Pancreas (tissue), 10 donors: ENCODE measurements around the gene LYST. TPM values are rescaled to one million over a fixed set of nuclear protein-coding genes. Genes with fewer than 3 reads are reported as not detected.
"Not testable (repeated sequence)": the region's sequence is repeated elsewhere in the genome, so short reads cannot be mapped to it uniquely, and the experiment has no call there.

Experiments used
- ATAC-seq, 4 donors: fragments of 200-7000 bp; cut with Tn5 transposase; one replicate each; pipeline versions ENCODE4 v1.8.0 to v1.9.1; 2020; ENCODE audit warnings: mild to moderate bottlenecking in 4 of 4, moderate library complexity in 4 of 4
- DNase-seq, 6 donors: peaks; one replicate each; pipeline ENCODE4 v3.0.0-alpha.2; 2020
- FAIRE-seq: peaks from 2 replicates; lab custom pipeline; 2012; peaks lifted over from hg19 to GRCh38; lab: Jason Lieb, UNC
- H3K27ac ChIP-seq, 4 donors: fragments of 200-600 bp; sonication (generic); 1 replicate in 3 of 4; 2 replicates in 1 of 4; pipeline versions ENCODE4 v1.5.0 to v1.8.0; 2020
- H3K27me3 ChIP-seq, 4 donors: fragments of 200-600 bp; one replicate each; pipeline ENCODE4 v1.8.0; 2021
- H3K36me3 ChIP-seq, 3 donors: fragments of 200-600 bp; sonication (generic) in 1 of 3; one replicate each; pipeline versions ENCODE4 v1.5.0 to v1.8.0; 2020 to 2021
- H3K4me1 ChIP-seq, 3 donors: fragments of 200-600 bp; one replicate each; pipeline ENCODE4 v1.8.0; 2021
- H3K4me3 ChIP-seq, 4 donors: fragments of 200-600 bp; sonication (generic) in 2 of 4; one replicate each; pipeline versions ENCODE4 v1.5.0 to v1.8.0; 2020 to 2021
- H3K9me3 ChIP-seq, 4 donors: fragments of 200-600 bp; one replicate each; pipeline ENCODE4 v1.8.0; 2021
- CTCF ChIP-seq, 4 donors: fragments of 200-600 bp; sonication (generic) in 3 of 4; IDR thresholded peaks; one replicate each; pipeline versions ENCODE4 v1.5.0 to v1.8.0; 2021; ENCODE audit warnings: antibody characterized with exemption in 4 of 4
- WGBS, 2 donors: extraction: QIAGEN DNeasy Blood & Tissue Kit; methylation state at CpG; one replicate each; pipeline ENCODE4 v1.1.7; 2013; 5-methylcytosine and 5-hydroxymethylcytosine counted together
- intact Hi-C, 3 donors: fragments of 100-400 bp; cut with DNase I; formaldehyde crosslinking; loops; one replicate each; pipeline versions ENCODE4 v1.11.1 to v1.14.2; 2022
- polyA plus RNA-seq, 2 donors: library from polyadenylated mRNA; stranded (reverse); fragments of 200-250 nt; gene quantifications; one replicate each; pipeline ENCODE4 v1.2.3, GENCODE V29; 2013
- total RNA-seq, 6 donors: library from RNA; stranded (reverse); fragmentation: NEBNext Ultra II Directional in 4 of 6; extraction: Animal tissue kit (Norgen Biotek cat#: 25700) in 4 of 6; gene quantifications; one replicate each; pipeline versions ENCODE4 v1.2.1 to v1.2.4, GENCODE V29; 2021 to 2023
- donor health status: healthy with polysubstance abuse.
- donor health status: DM: no; HTN: no; CAD: no; lungs with moderate emphysema.
- donor health status: DM: no; HTN: no; CAD: no.
- donor health status: control.
- donor health status: control.
- donor health status: Bipolar disorder and iron deficiency.
- donor health status: DM: yes; HTN: yes; CAD: no.
- donor health status: DM: no; HTN: no; CAD: no.
- donor health status: DM: no; HTN: no; CAD: no.
- donor health status: DM: yes; HTN: yes; CAD: no.

The LYST gene
- total and polyA plus RNA-seq, 8 donors, result 4.3 to 13.7 (median 8.9) TPM

DNA sequence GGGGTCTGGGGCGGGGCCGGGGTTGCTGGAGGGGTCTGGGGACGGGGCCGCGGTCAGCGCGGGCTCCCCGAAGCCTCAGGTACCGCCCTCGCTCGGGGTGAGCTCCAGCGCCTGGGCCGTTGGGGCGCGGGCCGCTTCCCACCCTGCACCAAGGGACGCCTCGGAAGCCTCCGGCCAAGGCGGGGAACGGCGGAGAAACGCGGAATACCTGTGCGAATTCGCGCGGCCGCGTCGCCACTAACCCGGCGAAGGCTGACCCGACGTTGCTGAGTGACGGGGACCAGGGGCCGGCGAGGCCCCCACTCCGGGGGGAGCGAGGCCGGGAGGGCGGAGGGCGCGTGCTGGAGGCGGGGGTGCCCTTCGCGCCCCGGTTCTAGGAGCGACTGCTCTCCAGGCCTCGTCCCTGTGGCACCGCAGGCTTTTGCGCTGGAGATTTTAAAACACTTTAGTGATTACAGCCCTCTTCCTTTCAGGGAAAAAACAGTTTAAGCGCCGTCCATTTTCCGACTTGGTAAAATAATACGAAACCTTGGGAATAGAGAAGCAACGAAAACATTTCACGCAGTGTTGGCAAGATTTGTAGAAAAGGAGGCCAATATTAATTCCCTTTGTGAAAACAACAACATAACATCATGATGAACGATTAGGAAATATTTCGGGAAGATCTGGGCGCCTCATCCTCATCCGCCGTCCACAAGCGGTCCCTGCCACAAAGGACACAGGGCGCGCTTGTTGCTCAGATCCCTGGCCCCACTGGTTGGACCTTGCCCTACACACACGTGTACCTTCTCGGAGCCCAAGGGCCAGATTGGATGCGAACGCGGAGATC, 216.2 kb downstream of the LYST start:
- peaks cover 0 to 12% (median 0%) of the 10 kb centered on the region in 4 donors for H3K27me3 ChIP-seq

DNA sequence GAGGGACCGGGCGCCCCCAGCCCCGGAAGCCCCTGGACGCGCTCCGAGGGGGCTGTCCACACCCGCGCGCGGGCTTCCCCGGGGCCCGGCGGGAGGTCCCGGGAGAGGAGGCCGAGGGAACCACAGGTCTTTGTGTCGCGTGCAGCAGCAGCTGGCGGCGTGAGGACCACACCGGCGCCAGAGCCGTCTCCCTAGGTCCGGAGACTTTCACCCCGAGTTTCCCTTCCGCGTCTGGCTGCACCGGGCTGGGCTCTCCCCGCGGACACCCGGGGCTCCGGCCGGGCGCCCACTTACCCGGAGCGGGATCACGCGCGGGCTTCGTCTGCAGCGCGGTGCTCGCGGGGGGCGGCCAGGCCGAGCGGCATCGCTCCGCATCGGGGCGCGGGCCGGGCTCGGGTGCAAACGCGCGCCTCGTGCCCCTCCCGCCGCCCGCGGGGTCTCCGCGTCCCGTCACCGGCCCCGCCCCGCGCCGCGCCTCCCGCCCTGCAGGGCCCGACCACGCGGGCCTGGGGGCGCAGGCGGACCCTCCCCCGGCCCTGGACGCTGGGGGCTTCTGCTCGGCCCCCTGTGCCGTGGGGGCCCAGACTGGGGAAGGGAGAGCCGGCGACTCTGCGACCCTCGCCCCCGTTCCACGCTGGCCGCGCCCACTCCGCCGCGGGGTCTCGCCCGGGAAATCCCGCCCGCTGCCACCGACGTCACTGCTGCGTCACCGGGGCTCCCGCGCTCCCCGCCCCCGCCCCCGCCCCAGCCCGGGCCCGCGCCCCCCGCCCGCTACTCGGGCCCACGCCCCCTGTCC, 217.1 kb downstream of the LYST start, which contains the start of gene GNG4:
GNG4 (minus strand) TSS at position 417 of the 796 bp plus-strand sequence. CDS start 65,946 bp downstream, outside the sequence.
- Histone ChIP-seq H3K27ac (peak within 1 kb of the TSS in 1 of 4 donors; percentile 33), H3K9me3 (no peaks in the 10 kb centered on the region), H3K36me3 (no peaks in the 10 kb centered on the region), H3K4me1 (peaks cover 0 to 12% (median 0%) of the 10 kb centered on the region in 3 donors), H3K27me3 (peaks cover 0 to 12% (median 0%) of the 10 kb centered on the region in 4 donors), H3K4me3 (peak within 1 kb of the TSS; percentile 18 to 65 (median 32))
- peak in 4 of 6 donors; percentile 26 to 83 (median 51) for DNase-seq
- intact Hi-C loops, result no loop called here
- TF ChIP-seq CTCF (IDR thresholded peaks at IDR 0.05), result no peak
- 0 to 1% methylated on average over 64 to 111 of the region's 111 CpGs for WGBS, 2 donors
- ATAC-seq, result peak; percentile 52 to 64 (median 58)
- no peak for FAIRE-seq

More for the DNA sequence above, 216.2 kb downstream of the LYST start:
- FAIRE-seq (no peak), DNase-seq (peak in 4 of 6 donors; percentile 30 to 77 (median 54)), ATAC-seq (peak in 3 of 4 donors; percentile 34 to 59 (median 55))
- Histone ChIP-seq H3K36me3 (no peaks in the 10 kb centered on the region), H3K9me3 (no peaks in the 10 kb centered on the region), H3K4me3 (peak overlapping the region; percentile 10 to 65 (median 30)), H3K27ac (no peak overlapping the region), H3K4me1 (peaks cover 0 to 12% (median 0%) of the 10 kb centered on the region in 3 donors)
- no peak for TF ChIP-seq CTCF (IDR thresholded peaks at IDR 0.05)
- WGBS, 2 donors, result 5 to 7% methylated on average over 70 to 71 of the region's 71 CpGs
- intact Hi-C loops, result no loop called here

DNA sequence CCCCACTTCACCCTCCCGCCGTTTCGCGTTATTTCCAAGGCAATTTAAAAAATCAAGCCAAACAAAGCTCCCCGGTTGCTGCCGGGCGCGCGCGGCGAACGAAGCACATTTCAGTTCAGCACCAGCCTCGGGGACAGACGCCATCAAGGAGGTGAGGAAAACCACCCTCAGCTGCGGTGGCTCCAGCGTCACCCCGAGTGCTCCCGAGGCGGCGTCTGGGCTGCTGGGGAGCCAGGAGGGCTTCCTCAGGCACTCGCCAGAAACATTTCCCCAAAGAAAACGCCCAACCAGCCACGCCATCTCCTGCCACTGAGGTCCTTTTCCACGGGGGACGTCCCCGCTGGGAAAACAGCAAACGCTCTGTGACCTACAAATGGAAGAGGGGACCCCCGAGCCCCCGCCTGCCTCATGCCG, 217.7 kb downstream of the LYST start:
- 1% methylated on average over 30 of the region's 30 CpGs for WGBS, 2 donors
- peaks cover 0 to 12% (median 0%) of the 10 kb centered on the region in 3 donors for H3K4me1 ChIP-seq
- no peaks in the 10 kb centered on the region for H3K9me3 ChIP-seq
- H3K27ac ChIP-seq, result peak overlapping the region in 1 of 4 donors; percentile 33
- peak overlapping the region; percentile 18 to 65 (median 32) for H3K4me3 ChIP-seq
- no peaks in the 10 kb centered on the region for H3K36me3 ChIP-seq
- intact Hi-C loops, result no loop called here
- DNase-seq, result peak; percentile 36 to 81 (median 60)
- peaks cover 0 to 12% (median 0%) of the 10 kb centered on the region in 4 donors for H3K27me3 ChIP-seq
- no peak for FAIRE-seq
- ATAC-seq, result peak; percentile 85 to 94 (median 88)
- no peak for TF ChIP-seq CTCF (IDR thresholded peaks at IDR 0.05)

GRCh38 chr1:235648407-235648907, 218.2 kb downstream of the LYST start:
- intact Hi-C loops, result no loop called here
- Histone ChIP-seq H3K36me3 (no peaks in the 10 kb centered on the region), H3K9me3 (no peaks in the 10 kb centered on the region), H3K27me3 (peaks cover 0 to 12% (median 0%) of the 10 kb centered on the region in 4 donors), H3K4me1 (peaks cover 0 to 12% (median 0%) of the 10 kb centered on the region in 3 donors), H3K4me3 (peak overlapping the region in 2 of 4 donors; percentile 42 to 65), H3K27ac (no peak overlapping the region)
- peak; percentile 42 to 64 (median 59) for ATAC-seq
- WGBS, 2 donors, result 8 to 10% methylated on average over 31 of the region's 31 CpGs
- FAIRE-seq, result no peak
- DNase-seq, result peak; percentile 21 to 81 (median 54)
- TF ChIP-seq CTCF (IDR thresholded peaks at IDR 0.05), result no peak

- H3K9me3 ChIP-seq, H3K27ac ChIP-seq, ATAC-seq, FAIRE-seq, H3K36me3 ChIP-seq, H3K4me3 ChIP-seq, intact Hi-C loops: not testable (repeated sequence)
- DNase-seq, result peak in 1 of 6 donors; percentile 8
- 87 to 93% methylated on average over 12 of the region's 12 CpGs for WGBS, 2 donors
- Histone ChIP-seq H3K4me1 (peaks cover 0 to 12% (median 0%) of the 10 kb centered on the region in 3 donors), H3K27me3 (peaks cover 0 to 12% (median 0%) of the 10 kb centered on the region in 4 donors)
Measured at GRCh38 chr1:235647537-235647936, 219.2 kb downstream of the LYST start.
